Effector memory CD4-positive, alpha-beta T cell (primary cell): Measurements from ENCODE around the gene HCN2.
A peak's percentile ranks its signal among the peaks of the same experiment; 100 is the strongest.

Experiments
- DNase-seq, 3 donors: peaks; one replicate each; pipeline ENCODE4 v3.0.0-alpha.2; 2020
- H3K27ac ChIP-seq: 2 replicates; pipeline ENCODE4 v1.7.0; 2013; ENCODE audit warnings: mild to moderate bottlenecking, low read length, moderate library complexity; ENCODE audit not compliant: insufficient read depth, poor library complexity, severe bottlenecking
- H3K27me3 ChIP-seq: replicated peaks from 2 replicates; pipeline ENCODE4 v1.7.0; 2013; ENCODE audit warnings: mild to moderate bottlenecking, low read length; ENCODE audit not compliant: insufficient read depth, control insufficient read depth, poor library complexity, severe bottlenecking
- H3K36me3 ChIP-seq: 2 replicates; pipeline ENCODE4 v1.7.0; 2013; ENCODE audit warnings: mild to moderate bottlenecking, low read length, moderate library complexity; ENCODE audit not compliant: control insufficient read depth, insufficient read depth
- H3K4me1 ChIP-seq: 2 replicates; pipeline ENCODE4 v1.7.0; 2013; ENCODE audit warnings: low read length, mild to moderate bottlenecking; ENCODE audit not compliant: control insufficient read depth, insufficient read depth, poor library complexity, severe bottlenecking
- H3K4me3 ChIP-seq: 2 replicates; pipeline ENCODE4 v1.7.0; 2013; ENCODE audit warnings: low read length, low read depth, mild to moderate bottlenecking; ENCODE audit not compliant: insufficient read depth, poor library complexity, severe bottlenecking
- H3K9me3 ChIP-seq: 2 replicates; pipeline ENCODE4 v1.7.0; 2013; ENCODE audit warnings: mild to moderate bottlenecking, low read length, moderate library complexity; ENCODE audit not compliant: control insufficient read depth

HCN2 gene

DNA sequence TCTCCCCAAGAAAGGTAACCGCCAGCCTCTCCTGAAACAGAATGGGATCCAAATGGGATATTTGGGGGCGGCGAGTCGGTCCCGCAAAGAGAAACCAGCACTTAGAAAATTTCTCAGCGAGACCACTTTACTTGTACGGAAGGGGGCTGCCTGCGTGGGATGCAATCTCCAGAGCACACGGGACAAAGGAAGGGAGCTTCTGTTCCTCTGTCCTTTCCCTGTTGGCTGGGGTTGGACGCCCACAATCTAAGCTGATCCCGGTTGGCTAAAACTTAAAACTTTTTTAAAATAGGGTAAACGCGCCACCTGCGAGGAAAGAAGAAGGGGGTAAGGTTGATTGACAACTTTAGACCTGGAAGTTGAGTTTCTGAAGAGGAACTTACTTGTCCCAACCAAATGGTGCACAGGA, 18.1 kb upstream of the HCN2 start:
- Histone ChIP-seq H3K4me3 (peak overlapping the region; percentile 42), H3K27ac (peak overlapping the region; percentile 72), H3K9me3 (no peaks in the 10 kb centered on the region), H3K27me3 (no peaks in the 10 kb centered on the region), H3K4me1 (peaks cover 34% of the 10 kb centered on the region), H3K36me3 (no peaks in the 10 kb centered on the region)
- DNase-seq = no peak

DNA sequence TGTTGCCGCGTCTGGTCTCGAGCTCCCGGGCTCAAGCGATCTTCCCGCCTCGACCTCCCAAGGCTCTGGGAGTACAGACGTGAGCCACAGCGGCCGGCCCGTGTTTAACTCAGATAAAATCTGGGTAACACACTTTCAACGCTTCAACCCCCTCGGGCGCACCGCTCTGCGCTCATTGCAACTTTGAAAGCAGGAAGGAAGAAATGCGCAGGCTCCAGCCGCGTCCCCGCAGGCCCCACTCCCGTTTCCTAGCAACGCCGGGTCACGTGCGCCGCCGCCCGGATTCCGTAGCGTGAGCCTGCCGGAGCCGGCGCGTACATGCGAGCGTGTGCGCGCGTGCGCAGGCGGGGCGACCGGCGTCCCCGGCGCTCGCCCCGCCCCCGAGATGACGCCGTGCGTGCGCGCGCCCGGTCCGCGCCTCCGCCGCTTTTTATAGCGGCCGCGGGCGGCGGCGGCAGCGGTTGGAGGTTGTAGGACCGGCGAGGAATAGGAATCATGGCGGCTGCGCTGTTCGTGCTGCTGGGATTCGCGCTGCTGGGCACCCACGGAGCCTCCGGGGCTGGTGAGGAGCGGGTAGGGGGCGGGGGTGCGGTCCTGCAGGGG, 17.4 kb upstream of the HCN2 start, which contains the start of gene BSG:
TSS of gene BSG (plus strand) at position 457 of the 603 bp plus-strand sequence. CDS start at position 496, 39 bp downstream.
- H3K4me3 ChIP-seq = peak within 1 kb of the TSS; percentile 93
- peaks cover 34% of the 10 kb centered on the region for H3K4me1 ChIP-seq
- H3K27ac ChIP-seq = peak within 1 kb of the TSS; percentile 86
- H3K27me3 ChIP-seq = no peaks in the 10 kb centered on the region
- no peaks in the 10 kb centered on the region for H3K9me3 ChIP-seq
- peaks cover 2% of the 10 kb centered on the region for H3K36me3 ChIP-seq
- peak; percentile 98 to 99 (median 98) for DNase-seq

- DNase-seq = no peak
- Histone ChIP-seq H3K36me3 (peaks cover 5% of the 10 kb centered on the region), H3K27ac (peak overlapping the region; percentile 86), H3K4me1 (peaks cover 34% of the 10 kb centered on the region), H3K27me3 (no peaks in the 10 kb centered on the region), H3K4me3 (peak overlapping the region; percentile 93), H3K9me3 (no peaks in the 10 kb centered on the region)
These were observed 16.8 kb upstream of the HCN2 start for GRCh38 chr19:572743-573518.

DNA sequence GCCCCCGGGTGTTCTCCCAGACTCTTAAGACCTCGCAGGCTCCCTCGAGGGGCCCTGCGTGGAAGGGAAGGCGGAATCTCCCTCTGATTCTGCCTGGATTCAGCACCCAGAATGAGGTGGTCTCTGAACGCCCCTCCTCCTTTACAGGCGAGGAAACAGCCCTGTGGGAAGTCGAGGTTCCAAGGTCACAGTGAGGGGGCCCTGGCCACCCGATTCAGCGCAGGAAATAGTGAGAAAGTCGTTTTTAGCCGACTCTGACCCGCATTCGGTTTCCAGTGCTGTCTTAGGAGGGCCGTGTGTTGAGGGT, 16.2 kb upstream of the HCN2 start:
- peaks cover 34% of the 10 kb centered on the region for H3K4me1 ChIP-seq
- DNase-seq = no peak
- H3K4me3 ChIP-seq = peak overlapping the region; percentile 93
- H3K9me3 ChIP-seq = no peaks in the 10 kb centered on the region
- H3K27me3 ChIP-seq = no peaks in the 10 kb centered on the region
- peak overlapping the region; percentile 86 for H3K27ac ChIP-seq
- peaks cover 5% of the 10 kb centered on the region for H3K36me3 ChIP-seq

DNA sequence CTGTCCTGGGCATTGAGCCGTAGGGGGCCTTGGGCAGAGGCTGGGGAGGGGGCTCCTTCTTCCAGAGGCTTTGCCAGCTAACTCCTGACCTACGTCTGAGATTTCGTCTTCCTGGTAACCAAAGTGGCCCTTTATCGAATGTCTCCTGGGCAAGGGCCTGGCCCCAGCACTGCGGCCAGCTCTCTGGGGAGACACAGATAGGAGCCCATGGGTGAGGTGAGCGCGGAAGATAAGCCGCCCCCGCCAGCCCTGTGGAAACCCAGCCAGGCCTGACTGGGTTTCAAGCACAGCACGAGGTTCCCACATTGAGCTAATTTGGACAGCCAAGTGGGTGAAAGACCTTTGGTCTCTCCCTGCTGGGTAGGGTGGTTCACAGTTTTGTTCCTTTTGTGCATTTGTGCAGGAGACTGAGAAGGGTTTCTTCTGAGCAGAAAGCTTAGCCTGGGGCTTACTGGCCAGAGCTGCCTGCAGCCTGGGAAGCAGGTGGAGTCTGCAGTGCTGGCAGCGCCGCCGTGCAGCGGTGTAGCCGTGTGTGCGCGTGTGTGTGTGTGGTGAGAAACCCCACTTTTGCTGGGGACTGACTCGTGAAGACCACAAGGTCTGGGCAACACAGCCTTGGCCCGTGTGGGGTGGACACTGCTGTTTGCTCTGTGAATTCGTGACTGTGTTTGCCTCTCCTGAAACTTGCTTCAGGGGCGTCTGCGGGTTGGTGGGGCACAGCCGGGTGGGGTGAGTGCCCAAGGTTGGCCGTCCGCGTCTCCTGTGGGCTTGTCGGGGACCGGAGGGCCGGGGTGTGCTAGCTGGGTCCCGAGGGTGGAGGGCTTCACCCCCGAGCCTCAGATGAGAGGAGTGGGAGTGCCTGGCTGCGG, 14.8 kb upstream of the HCN2 start:
- Histone ChIP-seq H3K27ac (no peak overlapping the region), H3K27me3 (no peaks in the 10 kb centered on the region), H3K4me3 (no peak overlapping the region), H3K36me3 (peaks cover 15% of the 10 kb centered on the region), H3K9me3 (no peaks in the 10 kb centered on the region), H3K4me1 (peaks cover 34% of the 10 kb centered on the region)
- no peak for DNase-seq

GRCh38 chr19:575527-576506, 13.9 kb upstream of the HCN2 start:
- no peak for DNase-seq
- H3K36me3 ChIP-seq = peaks cover 20% of the 10 kb centered on the region
- H3K4me3 ChIP-seq = no peak overlapping the region
- H3K27me3 ChIP-seq = no peaks in the 10 kb centered on the region
- no peak overlapping the region for H3K27ac ChIP-seq
- no peaks in the 10 kb centered on the region for H3K9me3 ChIP-seq
- peaks cover 33% of the 10 kb centered on the region for H3K4me1 ChIP-seq

DNA sequence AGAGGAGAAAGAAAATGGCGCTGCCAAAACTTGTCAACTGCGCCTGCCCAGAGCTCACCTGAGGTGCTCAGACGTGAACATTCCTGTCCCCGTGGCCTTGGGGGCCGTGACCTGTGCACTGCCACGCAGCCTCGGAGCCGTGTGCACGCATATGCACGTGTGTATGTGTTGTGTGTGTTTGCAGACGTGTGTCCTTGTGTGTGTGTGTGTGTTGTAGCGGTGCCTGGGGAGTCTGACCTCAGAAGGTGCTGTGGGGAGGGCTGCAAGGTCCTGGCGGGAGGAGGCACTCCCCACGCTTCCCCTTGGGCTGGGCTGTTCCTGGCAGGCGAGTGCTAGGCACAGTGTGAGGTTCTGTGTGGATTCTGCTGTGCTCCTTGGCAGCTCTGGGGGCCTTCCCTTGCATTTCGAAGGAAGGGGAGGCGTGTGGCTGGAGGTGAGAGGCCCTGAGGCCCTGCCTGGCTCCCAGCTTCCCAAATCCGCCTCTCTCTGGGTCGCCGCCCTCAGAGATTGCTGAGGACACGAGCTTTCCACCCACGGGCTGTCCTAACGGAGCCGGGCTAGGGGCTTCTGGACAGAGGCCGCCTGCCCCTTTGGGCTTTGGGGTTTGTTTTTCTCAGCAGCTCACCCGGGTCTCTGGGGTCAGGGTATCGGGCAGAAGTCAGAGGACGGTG, 12.8 kb upstream of the HCN2 start:
- peaks cover 30% of the 10 kb centered on the region for H3K36me3 ChIP-seq
- no peak overlapping the region for H3K4me3 ChIP-seq
- peaks cover 25% of the 10 kb centered on the region for H3K4me1 ChIP-seq
- no peaks in the 10 kb centered on the region for H3K9me3 ChIP-seq
- no peak overlapping the region for H3K27ac ChIP-seq
- H3K27me3 ChIP-seq = no peaks in the 10 kb centered on the region
- no peak for DNase-seq

GRCh38 chr19:577439-578392, 12.0 kb upstream of the HCN2 start:
- Histone ChIP-seq H3K27ac (no peak overlapping the region), H3K27me3 (no peaks in the 10 kb centered on the region), H3K4me3 (no peak overlapping the region), H3K36me3 (peaks cover 35% of the 10 kb centered on the region), H3K4me1 (peaks cover 24% of the 10 kb centered on the region), H3K9me3 (no peaks in the 10 kb centered on the region)
- DNase-seq = no peak
